GM11168 (cell line): ENCODE measurements around the gene MYO15B.

Experiments used
- in situ Hi-C: fragments of 300-500 bp; cut with MboI; formaldehyde crosslinking; loops from one replicate; pipeline ENCODE4 v1.12.0; 2022; ENCODE audit warnings: low sequenced_read_pairs; ENCODE audit not compliant: unreplicated experiment

The MYO15B gene

DNA sequence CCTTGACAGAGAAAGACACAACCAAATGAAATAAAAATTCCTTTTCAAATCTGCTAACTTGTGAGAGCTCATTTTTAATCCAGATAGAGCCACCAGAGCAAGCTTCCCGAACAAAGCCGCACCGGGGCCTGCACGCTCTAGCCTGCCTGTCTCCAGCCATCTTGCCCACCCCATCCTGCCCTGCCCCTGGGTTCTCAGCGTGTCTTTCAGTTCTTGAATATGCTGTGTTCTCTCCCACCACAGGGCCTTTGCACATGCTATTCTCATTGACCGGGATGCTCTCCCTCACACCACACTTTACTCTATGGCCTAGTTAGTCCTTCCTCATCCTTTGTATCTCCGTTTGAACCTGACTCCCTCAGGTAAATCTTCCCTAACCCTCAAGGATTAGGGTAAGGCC is 60.3 kb downstream of the MYO15B start:
- in situ Hi-C loops, result no loop called here

DNA sequence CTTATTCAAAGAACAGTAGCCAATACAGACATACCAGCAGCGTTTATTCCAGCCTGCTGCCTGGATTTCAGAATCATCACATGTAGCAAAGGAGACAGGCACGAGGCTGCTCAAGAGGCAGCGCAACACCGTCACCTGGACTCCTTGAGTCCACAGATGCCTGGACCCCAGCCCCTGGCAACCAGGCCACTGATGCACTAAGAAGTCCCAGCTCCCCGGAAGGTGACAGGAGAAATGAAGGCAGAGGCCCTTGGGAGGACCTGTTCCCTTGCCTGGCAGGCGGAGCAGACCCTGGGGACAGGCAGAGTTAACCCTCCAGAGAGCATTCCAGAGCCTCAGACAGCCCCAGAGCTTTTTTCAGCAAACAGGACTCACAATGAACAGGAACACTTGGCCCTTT is 62.1 kb downstream of the MYO15B start:
- in situ Hi-C loops, result no loop called here

DNA sequence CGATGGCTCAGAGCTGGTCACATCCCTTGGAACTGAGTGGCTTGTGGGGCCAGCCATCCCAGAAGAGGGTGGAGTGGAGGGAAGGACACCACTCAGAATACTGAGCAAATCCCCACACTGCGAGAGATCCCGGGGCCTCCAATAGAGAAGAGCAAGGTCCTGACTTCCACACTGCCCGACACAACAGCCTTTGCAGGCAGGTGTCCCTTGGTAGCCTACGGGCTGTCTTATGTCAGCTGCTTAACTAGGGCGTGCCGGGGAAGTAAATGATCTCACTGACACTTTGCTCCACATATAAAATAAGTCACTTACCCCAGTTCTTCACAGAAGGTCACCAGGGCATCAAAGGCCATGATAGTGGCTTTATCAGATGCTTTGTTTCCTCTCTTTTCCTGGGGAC is 63.3 kb downstream of the MYO15B start:
- in situ Hi-C loops, result no loop called here

DNA sequence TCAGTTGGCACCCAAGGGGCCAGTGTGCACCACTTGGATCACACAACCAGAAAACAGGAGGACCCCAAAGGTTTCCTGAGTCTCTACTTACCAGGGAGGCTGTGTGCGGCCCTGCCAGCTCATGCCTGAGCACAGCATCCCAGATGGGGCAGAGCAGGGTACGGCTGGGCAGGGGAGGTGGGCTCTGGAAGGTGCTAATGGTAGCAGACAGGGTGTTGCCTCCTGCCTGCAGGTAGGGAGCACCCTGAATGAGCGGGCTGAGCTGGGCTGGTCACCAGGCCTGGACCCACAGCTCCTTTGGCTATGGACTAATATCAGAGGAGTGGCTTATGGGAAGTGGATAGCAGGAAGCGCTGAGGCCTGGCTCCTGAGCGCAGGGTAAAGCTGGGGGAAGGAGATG is 64.7 kb downstream of the MYO15B start:
- in situ Hi-C loops, result no loop called here

DNA sequence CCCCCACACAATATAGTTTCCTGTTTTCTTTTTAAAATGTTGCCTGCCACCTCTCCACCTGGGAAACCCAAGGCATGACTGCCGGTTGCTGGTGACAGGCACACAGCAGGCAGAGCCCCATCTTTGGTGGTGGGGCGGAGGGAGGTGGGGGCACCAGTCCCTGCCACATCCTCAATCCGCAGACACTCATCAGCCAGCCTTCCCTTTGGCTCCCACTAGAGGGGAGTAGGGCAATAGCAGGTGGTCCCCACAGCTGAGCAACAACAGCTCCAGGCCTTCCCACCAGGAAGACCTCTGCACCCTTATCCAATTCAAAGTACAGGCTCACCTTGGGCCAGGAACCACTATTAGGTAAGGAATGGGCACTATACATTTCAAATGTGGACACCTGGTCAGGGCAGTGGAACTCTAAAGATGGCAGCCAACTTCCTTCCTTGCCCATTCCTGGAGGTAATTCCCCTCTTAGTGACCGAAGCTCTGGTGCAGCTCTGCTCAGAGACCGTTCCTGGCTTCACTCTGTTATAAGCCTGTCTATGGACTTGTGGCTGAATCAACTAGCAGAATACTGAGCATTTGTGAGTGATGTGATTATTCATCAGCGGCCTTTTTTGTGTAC is 65.4 kb downstream of the MYO15B start:
- in situ Hi-C loops, result no loop called here

DNA sequence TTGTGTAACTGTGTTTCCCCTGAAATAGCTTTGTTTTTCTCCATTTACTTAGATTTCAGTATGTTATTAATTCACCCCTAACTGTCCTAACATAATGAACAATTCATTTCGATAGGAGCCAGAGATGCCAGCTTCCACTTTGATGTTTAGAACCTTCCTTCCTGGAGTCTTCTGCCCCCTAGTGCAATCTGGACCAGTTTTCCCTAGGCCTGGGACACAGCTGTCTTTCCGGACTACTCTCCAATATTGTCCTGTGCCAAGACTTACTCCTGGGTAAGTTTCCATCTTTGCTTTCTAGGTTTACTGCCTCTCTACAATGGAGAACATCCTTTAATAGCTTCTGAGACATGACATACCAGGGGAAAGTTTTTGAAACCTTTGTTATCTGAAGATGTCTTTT is 66.6 kb downstream of the MYO15B start:
- in situ Hi-C loops, result no loop called here

DNA sequence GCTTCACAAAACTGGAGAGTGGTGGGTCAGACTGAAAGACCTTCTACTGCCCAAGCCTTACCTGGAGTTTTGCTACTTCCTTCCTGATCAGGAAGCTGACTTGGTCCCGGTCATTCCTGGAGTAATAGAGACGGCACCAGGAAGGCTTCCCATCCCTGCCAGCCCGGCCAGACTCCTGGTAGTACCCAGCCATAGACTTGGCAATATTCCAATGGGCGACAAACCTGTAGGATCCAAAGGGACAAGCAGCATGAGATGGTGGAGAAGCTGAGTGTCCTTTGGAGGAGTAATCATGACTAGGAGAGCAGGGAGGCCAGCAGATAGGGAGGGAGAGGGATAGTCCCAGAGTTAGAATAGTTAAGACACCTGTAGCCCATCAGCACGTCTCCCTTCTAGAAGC is 70.6 kb downstream of the MYO15B start:
- in situ Hi-C loops, result no loop called here

DNA sequence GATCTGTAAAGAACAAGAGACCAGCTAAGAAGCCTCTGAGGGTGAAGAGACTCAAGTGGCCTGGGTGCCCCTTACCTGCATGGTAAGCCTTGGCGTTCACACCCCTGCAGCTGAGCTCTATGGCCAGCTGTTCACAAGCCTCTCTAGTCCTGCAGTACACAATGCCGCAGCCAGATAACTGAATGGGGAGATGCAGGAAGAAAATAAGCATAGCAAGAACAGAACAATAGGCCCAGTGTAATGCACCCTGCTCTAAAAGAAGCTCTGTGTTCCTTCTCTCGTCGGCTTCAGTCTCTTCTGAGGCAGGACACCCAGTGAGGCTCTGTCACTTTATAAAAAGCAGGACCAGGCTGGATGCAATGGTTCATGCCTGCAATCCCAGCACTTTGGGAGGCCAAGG is 73.9 kb downstream of the MYO15B start:
- in situ Hi-C loops, result no loop called here

DNA sequence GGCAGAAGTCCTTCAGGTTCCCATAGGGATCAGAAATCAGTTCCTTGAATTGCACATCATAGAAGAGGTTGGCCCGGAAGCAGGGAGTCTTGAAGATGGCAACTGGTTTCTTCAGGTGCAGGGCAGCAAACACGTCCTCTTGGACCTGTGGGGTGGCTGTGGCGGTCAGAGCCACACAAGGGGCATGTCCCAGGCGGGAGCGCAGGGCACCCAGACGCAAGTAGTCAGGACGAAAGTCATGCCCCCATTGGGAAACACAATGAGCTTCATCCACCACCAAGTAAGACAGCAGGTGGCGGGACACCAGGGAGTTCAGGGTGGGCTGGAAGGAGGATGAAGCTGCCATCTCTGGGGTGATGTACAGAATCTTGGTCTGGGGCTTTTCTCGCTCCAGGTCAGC is 74.9 kb downstream of the MYO15B start:
- in situ Hi-C loops, result no loop called here

DNA sequence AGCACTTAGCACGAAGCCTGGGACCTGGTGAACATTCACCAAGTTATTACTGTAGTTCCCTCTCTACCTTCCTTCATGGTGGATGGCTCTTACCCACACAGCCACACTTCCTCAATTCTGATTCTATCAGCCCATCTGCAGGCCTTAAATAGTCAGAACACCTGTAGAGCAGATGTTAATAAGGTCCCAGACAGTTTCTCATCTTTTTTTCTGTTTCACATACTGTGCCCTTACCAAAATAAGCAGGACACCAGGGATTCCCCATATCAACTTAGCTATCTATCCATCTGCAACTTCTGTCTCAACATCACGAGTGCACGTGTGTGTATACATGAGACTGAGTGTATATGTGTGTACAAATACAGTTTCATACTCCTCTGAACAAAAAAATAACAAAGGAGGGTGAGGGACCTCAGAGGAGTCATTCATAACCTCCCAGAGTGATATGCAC is 76.5 kb downstream of the MYO15B start:
- in situ Hi-C loops, result no loop called here

DNA sequence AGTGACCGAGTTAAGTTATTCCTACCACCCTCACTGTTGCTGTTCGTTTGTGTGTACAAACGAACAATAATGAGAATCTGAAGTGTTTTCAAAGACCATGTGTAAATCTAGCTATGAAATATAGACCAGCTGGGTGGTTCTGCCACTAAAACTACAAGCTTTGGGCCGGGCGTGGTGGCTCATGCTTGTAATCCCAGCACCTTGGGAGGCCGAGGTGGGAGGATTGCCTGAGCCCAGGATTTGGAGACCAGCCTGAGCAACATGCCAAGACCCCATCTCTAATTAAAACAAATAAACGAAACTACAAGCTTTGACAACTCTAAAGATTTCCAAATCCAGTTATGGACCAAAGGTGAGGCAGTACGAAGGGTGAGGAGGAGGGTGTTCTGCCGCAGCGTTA is 78.4 kb downstream of the MYO15B start:
- in situ Hi-C loops, result no loop called here

DNA sequence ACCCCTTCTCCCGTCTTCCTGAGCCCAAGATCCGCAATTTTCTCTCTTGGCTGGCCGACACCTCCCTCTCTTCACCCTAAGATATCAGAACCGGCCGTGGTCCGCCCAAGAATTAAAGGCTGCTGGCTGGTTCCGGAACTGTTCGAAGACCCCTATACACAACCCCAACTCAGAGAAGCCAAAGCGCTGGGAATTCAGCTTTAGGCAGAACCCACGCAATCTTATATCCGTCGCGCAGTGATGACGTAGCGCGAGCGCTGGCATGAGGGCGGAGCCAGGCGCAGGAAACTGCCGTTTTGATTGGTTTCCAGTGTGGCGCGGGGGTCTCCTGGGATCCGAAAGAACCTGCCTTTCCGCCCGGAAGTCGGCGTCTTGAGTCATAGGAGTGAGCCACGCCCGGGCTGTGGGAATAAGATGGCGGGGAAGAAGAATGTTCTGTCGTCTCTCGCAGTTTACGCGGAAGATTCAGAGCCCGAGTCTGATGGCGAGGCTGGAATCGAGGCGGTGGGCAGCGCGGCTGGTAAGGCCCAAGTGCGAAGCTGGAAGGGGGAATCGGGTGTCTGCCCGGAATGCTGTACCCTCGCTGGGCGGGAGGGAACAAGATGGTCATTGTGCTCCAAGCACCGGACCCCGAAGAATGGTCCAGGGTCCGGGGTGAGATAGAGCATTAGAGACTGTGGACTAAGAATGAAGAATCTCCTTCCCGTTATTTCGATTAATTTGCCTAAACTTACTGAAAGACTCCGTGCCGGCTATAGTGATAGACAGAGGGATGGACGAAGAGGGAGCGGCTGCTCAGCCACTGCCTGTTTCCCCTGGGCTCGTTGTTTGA is 79.6 kb downstream of the MYO15B start, which contains the start of the genes RECQL5 and SAP30BP:
RECQL5 (minus strand) TSS at position 196 of the 832 bp plus-strand sequence. CDS start 597 bp downstream, outside the sequence.
SAP30BP (plus strand) TSS at position 380 of the 832 bp plus-strand sequence; CDS start at position 415, 35 bp downstream.
- in situ Hi-C loops, result no loop called here

DNA sequence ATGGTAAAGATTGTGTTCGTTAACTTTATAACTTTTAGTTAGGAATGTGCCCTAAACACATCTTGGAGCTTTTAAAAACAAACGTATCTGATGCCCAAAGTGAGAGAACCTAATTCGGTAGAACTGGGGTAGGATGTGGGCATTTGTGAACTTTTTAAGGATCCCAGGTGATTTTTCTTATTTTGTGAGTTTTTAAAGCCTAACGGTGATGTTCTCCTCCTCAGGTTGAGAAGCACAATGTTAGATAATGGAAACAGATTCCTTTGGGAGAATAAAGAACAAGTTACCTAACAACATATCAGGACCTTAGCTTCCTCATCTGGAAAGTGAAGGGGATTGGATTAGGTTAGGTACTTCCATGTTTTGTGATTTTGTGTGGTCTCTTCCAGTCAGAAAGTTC is 80.2 kb downstream of the MYO15B start:
- in situ Hi-C loops, result no loop called here

DNA sequence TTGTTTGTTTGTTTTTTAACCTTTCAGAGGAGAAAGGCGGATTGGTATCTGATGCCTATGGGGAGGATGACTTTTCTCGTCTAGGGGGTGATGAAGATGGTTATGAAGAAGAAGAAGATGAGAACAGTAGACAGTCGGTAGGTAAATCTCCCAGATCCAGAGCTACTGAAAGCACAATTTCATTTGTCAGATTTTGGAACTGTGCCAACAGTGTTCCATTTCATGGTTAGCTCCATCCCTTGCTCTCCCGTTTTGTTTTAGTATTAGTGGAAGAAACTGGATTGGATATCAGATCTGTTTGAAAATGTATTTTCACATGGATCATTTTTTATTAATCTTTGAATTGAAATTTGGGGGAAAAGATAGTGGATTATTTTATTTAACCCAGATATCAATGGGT is 80.9 kb downstream of the MYO15B start:
- in situ Hi-C loops, result no loop called here

DNA sequence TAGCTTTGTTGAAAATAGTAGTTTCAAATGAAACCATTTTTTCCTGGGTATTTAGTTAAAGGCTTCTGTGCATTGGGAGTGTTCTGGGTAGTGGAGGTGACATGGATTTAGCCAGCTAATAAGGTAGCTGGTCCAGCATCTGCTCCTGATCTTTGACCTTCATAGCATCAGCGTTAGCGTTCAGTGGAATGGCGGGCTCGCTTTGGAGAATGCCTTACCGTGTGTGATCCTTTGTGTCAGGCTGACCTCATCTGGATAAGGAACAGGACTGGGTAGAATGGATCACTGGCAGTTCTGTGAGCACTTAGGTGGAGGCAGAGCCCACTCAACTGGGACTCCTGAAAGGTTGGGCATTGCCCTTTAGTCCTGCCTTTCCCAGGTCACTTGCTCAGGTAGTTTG is 83.3 kb downstream of the MYO15B start:
- in situ Hi-C loops, result loop anchor here (5.0 kb wide), 1 partner anchor 76 kb away; no protein-coding TSS in a partner anchor

DNA sequence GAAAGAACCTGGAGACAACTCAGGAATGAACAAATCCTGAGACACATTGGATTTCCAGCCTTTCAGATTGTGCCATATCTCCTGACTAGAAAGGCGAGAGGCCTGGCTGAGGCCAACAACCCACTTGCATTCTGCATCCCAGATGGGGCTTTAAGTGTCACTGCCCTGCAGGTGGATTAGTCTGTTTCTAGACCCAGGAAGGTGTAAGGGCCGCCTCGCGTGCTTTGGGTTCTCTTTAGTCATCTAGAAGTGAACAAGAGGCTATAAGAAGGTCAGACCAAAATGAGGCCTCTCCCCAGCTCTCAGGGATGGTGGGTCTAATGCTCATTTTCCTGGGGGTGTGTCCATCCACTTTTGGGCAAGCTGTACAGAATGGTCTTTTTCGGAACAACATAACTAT is 84.4 kb downstream of the MYO15B start:
- in situ Hi-C loops, result loop anchor here (5.0 kb wide), 1 partner anchor 75 kb away; no protein-coding TSS in a partner anchor

DNA sequence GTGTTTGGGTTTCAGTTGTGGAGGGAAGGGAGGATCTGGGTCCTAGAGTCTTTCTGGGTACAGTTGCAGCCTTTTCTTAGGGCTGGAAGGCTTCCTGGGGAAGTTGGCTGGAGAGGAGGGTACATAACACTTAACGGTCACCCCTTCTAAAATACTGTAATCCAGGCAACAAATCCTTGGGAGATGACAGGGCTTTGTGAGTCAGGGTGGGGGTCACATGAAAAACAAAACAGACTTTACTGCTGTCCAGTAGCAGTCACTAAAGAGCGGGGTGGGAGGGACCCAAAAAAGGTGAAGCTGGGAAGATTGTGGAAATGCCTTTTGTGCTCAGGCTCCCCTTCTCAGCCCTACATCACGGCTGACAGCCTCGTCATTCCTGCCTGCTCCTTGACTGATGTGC is 85.9 kb downstream of the MYO15B start:
- in situ Hi-C loops, result loop anchor here (5.0 kb wide), 1 partner anchor 74 kb away; no protein-coding TSS in a partner anchor
